22Rv1 (cell line): ENCODE measurements around the gene SND1.

ENCODE experiments used
- CTCF ChIP-seq: fragments of 450-650 bp; IDR thresholded peaks from 2 replicates; pipeline ENCODE4 v1.5.1; 2017; ENCODE audit warnings: mild to moderate bottlenecking
- ZFX ChIP-seq: fragments of 450-650 bp; IDR thresholded peaks from 2 replicates; pipeline ENCODE4 v1.6.1; 2017; ENCODE audit warnings: antibody characterized with exemption, borderline replicate concordance

- TF ChIP-seq CTCF: no peak
- TF ChIP-seq ZFX: no peak
These were observed 377.5 kb downstream of the SND1 start for GRCh38 chr7:128029405-128029995.
